IMR-90 (cell line): ENCODE results near the gene MRPL11. TPM values are rescaled to one million over a fixed set of nuclear protein-coding genes. Genes with fewer than 3 reads are reported as not detected.
"Not testable (repeated sequence)": the region's sequence is repeated elsewhere in the genome, so short reads cannot be mapped to it uniquely, and the experiment has no call there.

ENCODE experiments used
- ATAC-seq: fragments of 200-7000 bp; cut with Tn5 transposase; 2 replicates; pipeline ENCODE4 v1.9.1; 2020; ENCODE audit warnings: low read depth, mild to moderate bottlenecking, moderate library complexity
- BruUV-seq: library from RNA; stranded (reverse); fragments of 400-500 nt; replicated peaks from 2 replicates; lab custom pipeline; 2021; lab: Mats Ljungman, UMichigan
- CTCF ChIA-PET: fragments of 300-600 bp; formaldehyde crosslinking; extraction: SDS; loops from one replicate; lab custom pipeline; 2021; ENCODE audit warnings: antibody characterized with exemption; lab: Yijun Ruan, JAX
- POLR2A ChIA-PET: fragments of 300-600 bp; sonication (Branson Sonifier 250); formaldehyde crosslinking; loops from one replicate; lab custom pipeline; 2022; ENCODE audit warnings: antibody characterized with exemption; ENCODE audit not compliant: unreplicated experiment; lab: Charles Lee
- DNase-seq: peaks from one replicate; pipeline ENCODE4 v3.0.0; 2013
- H2AFZ ChIP-seq: replicated peaks from 2 replicates; pipeline ENCODE3; 2013; ENCODE audit warnings: low read length, mild to moderate bottlenecking; ENCODE audit not compliant: poor library complexity
- H2AK5ac ChIP-seq: 2 replicates; pipeline ENCODE4 v1.6.1; 2013; ENCODE audit warnings: low read depth, low read length, inconsistent platforms
- H2AK9ac ChIP-seq: replicated peaks from 2 replicates; pipeline ENCODE3; 2013; ENCODE audit warnings: mild to moderate bottlenecking, low read depth, low read length, moderate library complexity; ENCODE audit not compliant: poor library complexity
- H2BK120ac ChIP-seq: 2 replicates; pipeline ENCODE4 v1.6.1; 2013; ENCODE audit warnings: low read depth, low read length, inconsistent platforms
- H2BK15ac ChIP-seq: 3 replicates; pipeline ENCODE4 v1.6.1; 2013; ENCODE audit warnings: low read depth, low read length, inconsistent platforms
- H2BK20ac ChIP-seq: 2 replicates; pipeline ENCODE4 v1.6.1; 2013; ENCODE audit warnings: low read depth, mild to moderate bottlenecking, inconsistent platforms, low read length, moderate library complexity
- H2BK5ac ChIP-seq: 2 replicates; pipeline ENCODE4 v1.6.1; 2013; ENCODE audit warnings: mild to moderate bottlenecking, low read depth, low read length, inconsistent platforms; ENCODE audit not compliant: poor library complexity, severe bottlenecking
- H3K14ac ChIP-seq: replicated peaks from 2 replicates; pipeline ENCODE4 v1.6.1; 2013; ENCODE audit warnings: low read depth, low read length, inconsistent platforms
- H3K18ac ChIP-seq: 2 replicates; pipeline ENCODE4 v1.6.1; 2013; ENCODE audit warnings: low read depth, low read length, control low read depth
- H3K23ac ChIP-seq: 2 replicates; pipeline ENCODE4 v1.6.1; 2013; ENCODE audit warnings: low read depth, low read length, inconsistent platforms
- H3K27ac ChIP-seq: 2 replicates; pipeline ENCODE4 v1.5.1; 2013; ENCODE audit warnings: mild to moderate bottlenecking, control low read depth, low read length; ENCODE audit not compliant: insufficient read depth
- H3K27me3 ChIP-seq: 2 replicates; pipeline ENCODE4 v1.6.1; 2013; ENCODE audit warnings: low read length; ENCODE audit not compliant: control insufficient read depth, insufficient read depth
- H3K36me3 ChIP-seq: 2 replicates; pipeline ENCODE4 v1.6.1; 2013; ENCODE audit warnings: low read length, mixed read lengths; ENCODE audit not compliant: control insufficient read depth, insufficient read depth
- H3K4ac ChIP-seq: 2 replicates; pipeline ENCODE4 v1.6.1; 2013; ENCODE audit warnings: low read depth, low read length, inconsistent platforms
- H3K4me1 ChIP-seq: 2 replicates; pipeline ENCODE4 v1.6.1; 2013; ENCODE audit warnings: low read length, mixed read lengths; ENCODE audit not compliant: control insufficient read depth, insufficient read depth
- H3K4me2 ChIP-seq: 2 replicates; pipeline ENCODE4 v1.6.1; 2013; ENCODE audit warnings: low read depth, mild to moderate bottlenecking, control low read depth, low read length, moderate library complexity
- H3K4me3 ChIP-seq: 2 replicates; pipeline ENCODE4 v1.5.1; 2013; ENCODE audit warnings: low read depth, mild to moderate bottlenecking, control low read depth, low read length, moderate library complexity; ENCODE audit not compliant: insufficient read depth
- H3K56ac ChIP-seq: 2 replicates; pipeline ENCODE4 v1.6.1; 2013; ENCODE audit warnings: low read length, inconsistent platforms; ENCODE audit not compliant: insufficient read depth; ENCODE audit errors: extremely low read depth
- H3K79me1 ChIP-seq, 2 experiments: 2 replicates each; pipeline ENCODE4 v1.6.1; 2013; ENCODE audit warnings: low read length in 2 of 2, inconsistent platforms in 1 of 2, low read depth in 1 of 2
- H3K9ac ChIP-seq: 2 replicates; pipeline ENCODE4 v1.6.1; 2013; ENCODE audit warnings: low read depth, low read length, control low read depth
- H3K9me1 ChIP-seq: 2 replicates; pipeline ENCODE4 v1.6.1; 2013; ENCODE audit warnings: low read length, inconsistent platforms; ENCODE audit not compliant: insufficient read depth
- H3K9me3 ChIP-seq: 2 replicates; pipeline ENCODE4 v1.6.1; 2013; ENCODE audit warnings: low read length; ENCODE audit not compliant: control insufficient read depth, insufficient read depth
- H4K20me1 ChIP-seq: 2 replicates; pipeline ENCODE4 v1.6.1; 2013; ENCODE audit warnings: low read length, inconsistent platforms; ENCODE audit not compliant: insufficient read depth
- H4K5ac ChIP-seq: 2 replicates; pipeline ENCODE4 v1.6.1; 2013; ENCODE audit warnings: mild to moderate bottlenecking, low read depth, low read length, control low read depth
- H4K8ac ChIP-seq, 2 experiments: 2 replicates each; pipeline ENCODE4 v1.6.1; 2013; ENCODE audit warnings: low read depth in 2 of 2, low read length in 2 of 2, control low read depth in 1 of 2, inconsistent platforms in 1 of 2
- H4K91ac ChIP-seq: 2 replicates; pipeline ENCODE4 v1.6.1; 2013; ENCODE audit warnings: low read depth, low read length, inconsistent platforms; ENCODE audit not compliant: insufficient read depth
- FOS ChIP-seq: fragments of 150-350 bp; IDR thresholded peaks from 2 replicates; pipeline ENCODE4 v1.6.1; 2016; ENCODE audit warnings: low read depth, low read length
- MAFK ChIP-seq: IDR thresholded peaks from 2 replicates; pipeline ENCODE4 v1.6.1; 2012; ENCODE audit warnings: low read depth, low read length, improper control_type of control experiment
- USF2 ChIP-seq: fragments of 150-350 bp; IDR thresholded peaks from 2 replicates; pipeline ENCODE4 v1.6.1; 2017; ENCODE audit warnings: mild to moderate bottlenecking, antibody characterized with exemption, low read length, low read depth
- WGBS, 2 experiments: methylation state at CpG; one replicate each; pipeline versions ENCODE4 v1.1.5 to v1.1.7; 2013; ENCODE audit warnings: missing lambda C conversion rate in 2 of 2; ENCODE audit not compliant: insufficient read length in 1 of 2; ENCODE audit errors: extremely low coverage in 2 of 2; 5-methylcytosine and 5-hydroxymethylcytosine counted together
- dilution Hi-C: fragments of 300-500 bp; cut with HindIII; formaldehyde crosslinking; loops from one replicate; pipeline ENCODE4 v1.14.3; 2018; ENCODE audit warnings: low sequenced_read_pairs; ENCODE audit not compliant: unreplicated experiment
- in situ Hi-C: fragments of 300-500 bp; cut with MboI; formaldehyde crosslinking; loops from 3 replicates; pipeline ENCODE4 v1.14.3; 2019; ENCODE audit warnings: low sequenced_read_pairs, inconsistent platforms, mixed read lengths
- intact Hi-C: fragments of 100-400 bp; cut with micrococcal nuclease; formaldehyde crosslinking; loops from 2 replicates; pipeline ENCODE4 v1.10.0; 2022
- polyA plus RNA-seq, 3 experiments: library from polyadenylated mRNA; depleted of rRNA; stranded (reverse); fragments of >200 nt; gene quantifications; 2 replicates each; pipeline ENCODE4 v1.2.3, GENCODE V29; 2012; ENCODE audit warnings: low replicate concordance in 1 of 3
- total RNA-seq: library from RNA; depleted of rRNA; stranded (reverse); fragments of >200 nt; gene quantifications from 2 replicates; pipeline ENCODE4 v1.2.3, GENCODE V29; 2012

MRPL11 gene
- total and polyA plus RNA-seq, 2 of the 4 experiments (the other 2 are of a cell fraction), result 45.5 to 45.6 TPM

GRCh38 chr11:66437979-66438503 is 607 bp downstream of the MRPL11 start (continued):
- TF ChIP-seq MAFK, result no peak

GRCh38 chr11:66432597-66432996 is 6.1 kb downstream of the MRPL11 start:
- H2BK120ac ChIP-seq, result no peak overlapping the region
- no peak overlapping the region for H2AK9ac ChIP-seq
- H3K9ac ChIP-seq, result no peak overlapping the region
- no peak overlapping the region for H4K5ac ChIP-seq
- H3K9me3 ChIP-seq, result no peaks in the 10 kb centered on the region
- H2AK5ac ChIP-seq, result no peak overlapping the region
- no peak overlapping the region for H3K4ac ChIP-seq
- dilution Hi-C loops (no loop called here), in situ Hi-C loops (no loop called here), intact Hi-C loops (loop anchor here (5.0 kb wide), 1 partner anchor 45 kb away; no protein-coding TSS in a partner anchor)
- H2BK20ac ChIP-seq, result no peak overlapping the region
- H2BK5ac ChIP-seq, result no peak overlapping the region
- ChIA-PET CTCF (interaction anchor here (1.1 kb wide), 1 partner anchor 47 kb away, joined by 3 read pairs; no protein-coding TSS in a partner anchor), POLR2A (no interaction called here)
- DNase-seq (no peak), ATAC-seq (no peak)
- no peak overlapping the region for H3K27ac ChIP-seq
- H4K20me1 ChIP-seq, result no peaks in the 10 kb centered on the region
- no peak overlapping the region for H2BK15ac ChIP-seq
- H2AFZ ChIP-seq, result no peak overlapping the region
- no peak overlapping the region for H3K56ac ChIP-seq
- no TSS peak for BruUV-seq
- no peak overlapping the region for H3K23ac ChIP-seq
- peaks cover 0 to 9% of the 10 kb centered on the region in 2 experiments; a peak in 2 of 4 replicates for H3K79me1 ChIP-seq
- peaks cover 11% of the 10 kb centered on the region; the same call in 1 of the 2 replicates for H3K36me3 ChIP-seq
- no peaks in the 10 kb centered on the region for H3K4me1 ChIP-seq
- H3K4me3 ChIP-seq, result no peak overlapping the region
- H3K18ac ChIP-seq, result no peak overlapping the region
- no peak overlapping the region for H4K8ac ChIP-seq
- H3K27me3 ChIP-seq, result no peaks in the 10 kb centered on the region
- no peak overlapping the region for H3K14ac ChIP-seq
- TF ChIP-seq MAFK, result no peak
- no peak for TF ChIP-seq FOS
- no peak for TF ChIP-seq USF2
- H3K9me1 ChIP-seq, result no peaks in the 10 kb centered on the region
- WGBS, 2 experiments, result 97% methylated on average over 4 of the region's 7 CpGs; no CpG with 5 or more reads in 1 of the 2 experiments
- H3K4me2 ChIP-seq, result no peak overlapping the region
- no peak overlapping the region for H4K91ac ChIP-seq

GRCh38 chr11:66431871-66432329 is 6.7 kb downstream of the MRPL11 start:
- in situ Hi-C loops, H4K20me1 ChIP-seq, BruUV-seq, H4K5ac ChIP-seq, H3K4me1 ChIP-seq, H3K14ac ChIP-seq, DNase-seq, H3K9me1 ChIP-seq, H2BK120ac ChIP-seq, H2BK20ac ChIP-seq, H3K4me3 ChIP-seq, H4K8ac ChIP-seq, H3K27me3 ChIP-seq, dilution Hi-C loops, H3K18ac ChIP-seq, H3K23ac ChIP-seq, ATAC-seq, H3K4me2 ChIP-seq, H3K4ac ChIP-seq, H3K27ac ChIP-seq, H4K91ac ChIP-seq, H2BK15ac ChIP-seq, H3K79me1 ChIP-seq, H3K9me3 ChIP-seq, H3K9ac ChIP-seq, H3K36me3 ChIP-seq, H3K56ac ChIP-seq, H2AFZ ChIP-seq, H2AK5ac ChIP-seq, H2BK5ac ChIP-seq: not testable (repeated sequence)
- intact Hi-C loops, result loop anchor here (5.0 kb wide), 1 partner anchor 45 kb away; no protein-coding TSS in a partner anchor
- POLR2A ChIA-PET, result interaction anchor here (0.6 kb wide), 1 partner anchor 35 kb away, joined by 3 read pairs; no protein-coding TSS in a partner anchor
- 70% methylated on average over 1 of the region's 8 CpGs; no CpG with 5 or more reads in 1 of the 2 experiments for WGBS, 2 experiments
- CTCF ChIA-PET, result interaction anchor here (0.6 kb wide), 1 partner anchor 42 kb away, joined by 4 read pairs; no protein-coding TSS in a partner anchor
- peak overlapping the region; percentile 3 for H2AK9ac ChIP-seq
